ENCODE measurements around the gene IKZF5. TPM values are rescaled to one million over a fixed set of nuclear protein-coding genes. Genes with fewer than 3 reads are reported as not detected.

IKZF5 gene
- total and polyA plus RNA-seq, 2 of the 4 experiments (the other 2 are of a cell fraction), result 2.9 to 4.4 TPM

GRCh38 chr10:122992031-122992585 is 16.5 kb downstream of the IKZF5 start:
- ATAC-seq (ENCODE audit: low read depth) (no peak), DNase-seq (no peak)
- H4K91ac ChIP-seq (ENCODE audit: insufficient read depth, low read depth, low read length), result no peak overlapping the region
- no peak overlapping the region for H2BK15ac ChIP-seq (ENCODE audit: low read depth, low read length)
- H2BK120ac ChIP-seq (ENCODE audit: low read depth, low read length), result no peak overlapping the region
- no TSS peak for BruUV-seq (replicated peaks)
- peaks cover 4 to 8% of the 10 kb centered on the region in 2 experiments; a peak in 1 of 4 replicates for H3K79me1 ChIP-seq (ENCODE audit: low read depth in 1 of 2, low read length in 2 of 2)
- ChIA-PET POLR2A (ENCODE audit: unreplicated experiment) (no interaction called here), CTCF (interaction anchor here (3.5 kb wide), 1 partner anchor 12 kb away, joined by 13 read pairs; the partner anchor contains the start of gene PSTK)
- H3K4me1 ChIP-seq (ENCODE audit: control insufficient read depth, insufficient read depth, low read length), result no peaks in the 10 kb centered on the region
- H3K4me2 ChIP-seq (ENCODE audit: low read depth, low read length), result no peak overlapping the region
- H3K56ac ChIP-seq (ENCODE audit: extremely low read depth, insufficient read depth, low read length), result no peak overlapping the region
- H2BK20ac ChIP-seq (ENCODE audit: low read depth, low read length), result no peak overlapping the region
- intact Hi-C loops (cut with micrococcal nuclease), result no loop called here
- no peak overlapping the region for H2BK5ac ChIP-seq (ENCODE audit: low read depth, low read length, poor library complexity, severe bottlenecking)
- no peaks in the 10 kb centered on the region; the same call in 1 of the 2 replicates for H3K9me1 ChIP-seq (ENCODE audit: insufficient read depth, low read length)
- H4K8ac ChIP-seq (ENCODE audit: low read depth in 2 of 2, low read length in 2 of 2), result no peak overlapping the region
- no CpG with 5 or more reads among the region's 1 CpG for WGBS, 2 experiments (ENCODE audit: extremely low coverage in 2 of 2, insufficient read length in 1 of 2)
- H3K27ac ChIP-seq (ENCODE audit: insufficient read depth, low read length), result no peak overlapping the region
- no peak overlapping the region for H2AK9ac ChIP-seq (replicated peaks; ENCODE audit: low read depth, low read length, poor library complexity)
- dilution Hi-C loops (cut with HindIII; ENCODE audit: low sequenced_read_pairs, unreplicated experiment), result no loop called here
- no peak overlapping the region for H3K14ac ChIP-seq (replicated peaks; ENCODE audit: low read depth, low read length)
- H3K9me3 ChIP-seq (ENCODE audit: control insufficient read depth, insufficient read depth, low read length), result no peaks in the 10 kb centered on the region
- H2AFZ ChIP-seq (replicated peaks; ENCODE audit: low read length, poor library complexity), result no peak overlapping the region
- no peak overlapping the region for H2AK5ac ChIP-seq (ENCODE audit: low read depth, low read length)
- H3K4me3 ChIP-seq (ENCODE audit: insufficient read depth, low read depth, low read length), result no peak overlapping the region
- H3K36me3 ChIP-seq (ENCODE audit: control insufficient read depth, insufficient read depth, low read length), result peaks cover 13% of the 10 kb centered on the region
- no peak overlapping the region for H3K23ac ChIP-seq (ENCODE audit: low read depth, low read length)
- no peak overlapping the region for H3K18ac ChIP-seq (ENCODE audit: low read depth, low read length)
- H3K9ac ChIP-seq (ENCODE audit: low read depth, low read length), result no peak overlapping the region
- TF ChIP-seq RFX5 (IDR thresholded peaks at IDR 0.05; ENCODE audit: low read depth, low read length) (no peak), SMC3 (IDR thresholded peaks at IDR 0.05; ENCODE audit: low read depth, low read length) (no peak), MAFK (IDR thresholded peaks at IDR 0.05; ENCODE audit: low read depth, low read length) (no peak), USF2 (IDR thresholded peaks at IDR 0.05; ENCODE audit: low read depth, low read length) (no peak), ELK1 (IDR thresholded peaks at IDR 0.05; ENCODE audit: borderline replicate concordance, low read depth, low read length) (no peak), CEBPB (IDR thresholded peaks at IDR 0.05; ENCODE audit: low read depth, low read length) (no peak), RAD21 (IDR thresholded peaks at IDR 0.05; ENCODE audit: low read length) (no peak)
- H4K5ac ChIP-seq (ENCODE audit: low read depth, low read length), result no peak overlapping the region
- no peak overlapping the region for H3K4ac ChIP-seq (ENCODE audit: low read depth, low read length)
- in situ Hi-C loops (cut with MboI; ENCODE audit: low sequenced_read_pairs), result no loop called here
- no peaks in the 10 kb centered on the region for H3K27me3 ChIP-seq (ENCODE audit: control insufficient read depth, insufficient read depth, low read length)
- H4K20me1 ChIP-seq (ENCODE audit: insufficient read depth, low read length), result no peaks in the 10 kb centered on the region

All from IMR-90 (cell line).